Panc1 (cell line): ENCODE data around the gene TCTN3. TPM values are rescaled to one million over a fixed set of nuclear protein-coding genes. Genes with fewer than 3 reads are reported as not detected.
A peak's percentile ranks its signal among the peaks of the same experiment; 100 is the strongest.

Experiments used
- ATAC-seq: fragments of 200-7000 bp; cut with Tn5 transposase; 2 replicates; pipeline ENCODE4 v1.9.1; 2020; ENCODE audit warnings: mild to moderate bottlenecking, moderate library complexity
- Bru-seq: library from RNA; stranded (reverse); fragments of 400-500 nt; gene quantifications from one replicate; lab custom pipeline; 2021; lab: Mats Ljungman, UMichigan
- BruChase-seq, 2 experiments: library from RNA; stranded (reverse); fragments of 400-500 nt; gene quantifications; one replicate each; lab custom pipeline; 2021; lab: Mats Ljungman, UMichigan
- BruUV-seq: library from RNA; stranded (reverse); fragments of 400-500 nt; replicated peaks from 2 replicates; lab custom pipeline; 2021; lab: Mats Ljungman, UMichigan
- CTCF ChIA-PET: fragments of 300-600 bp; sonication (Branson Sonifier 250); formaldehyde crosslinking; loops from one replicate; lab custom pipeline; 2022; ENCODE audit warnings: antibody characterized with exemption; lab: Charles Lee
- POLR2A ChIA-PET: fragments of 300-600 bp; sonication (Branson Sonifier 250); formaldehyde crosslinking; loops from one replicate; lab custom pipeline; 2022; ENCODE audit warnings: antibody characterized with exemption; lab: Charles Lee
- DNase-seq: peaks from one replicate; pipeline ENCODE4 v3.0.0-alpha.2; 2010; ENCODE audit warnings: low read depth, low spot score
- H3K27ac ChIP-seq: 2 replicates; pipeline ENCODE4 v1.5.1; 2011; ENCODE audit warnings: mild to moderate bottlenecking, low read length, inconsistent platforms
- H3K27me3 ChIP-seq: fragments of 200-500 bp; sonication (Bioruptor generic); 2 replicates; pipeline ENCODE4 v1.6.0; 2014; ENCODE audit warnings: low read length, inconsistent platforms; ENCODE audit not compliant: control insufficient read depth, insufficient read depth
- H3K36me3 ChIP-seq: fragments of 200-500 bp; sonication (Bioruptor generic); 2 replicates; pipeline ENCODE4 v1.5.1; 2014; ENCODE audit warnings: inconsistent platforms, mild to moderate bottlenecking, low read length, moderate library complexity; ENCODE audit not compliant: control insufficient read depth, insufficient read depth
- H3K4me1 ChIP-seq: 2 replicates; pipeline ENCODE4 v1.5.1; 2011; ENCODE audit warnings: inconsistent platforms, mild to moderate bottlenecking, low read length, moderate library complexity; ENCODE audit not compliant: control insufficient read depth, insufficient read depth
- H3K4me3 ChIP-seq, 2 experiments: 2 replicates each; pipeline ENCODE4 v1.5.1; 2011 to 2012; ENCODE audit warnings: low read depth in 2 of 2, low read length in 2 of 2, mild to moderate bottlenecking in 2 of 2, inconsistent platforms in 1 of 2, moderate library complexity in 1 of 2
- H3K9me3 ChIP-seq: fragments of 200-500 bp; sonication (Bioruptor generic); 2 replicates; pipeline ENCODE4 v1.5.1; 2014; ENCODE audit warnings: low read depth, mild to moderate bottlenecking, inconsistent platforms, low read length, moderate library complexity; ENCODE audit not compliant: control insufficient read depth, insufficient read depth
- CTCF ChIP-seq: fragments of 450-650 bp; IDR thresholded peaks from 2 replicates; pipeline ENCODE4 v1.5.1; 2017; ENCODE audit warnings: mild to moderate bottlenecking
- POLR2AphosphoS5 ChIP-seq: IDR thresholded peaks from 2 replicates; pipeline ENCODE4 v1.6.1; 2012; ENCODE audit warnings: mild to moderate bottlenecking, low read depth, low read length, moderate library complexity
- REST ChIP-seq, 2 experiments: IDR thresholded peaks; 2 replicates each; pipeline ENCODE4 v1.6.1; 2011 to 2012; ENCODE audit warnings: low read depth in 2 of 2, control low read depth in 1 of 2, low read length in 1 of 2, mild to moderate bottlenecking in 1 of 2, moderate library complexity in 1 of 2; ENCODE audit not compliant: insufficient read depth in 1 of 2
- SIN3A ChIP-seq: IDR thresholded peaks from 2 replicates; pipeline ENCODE4 v1.6.1; 2012; ENCODE audit warnings: low read depth, mild to moderate bottlenecking, low read length, moderate library complexity, borderline replicate concordance; ENCODE audit not compliant: insufficient read depth
- TCF7L2 ChIP-seq: IDR thresholded peaks from 2 replicates; pipeline ENCODE4 v1.6.1; 2011; ENCODE audit warnings: mild to moderate bottlenecking, low read depth, low read length, inconsistent platforms
- in situ Hi-C: cut with HindIII; loops from 2 replicates; pipeline ENCODE4 v1.10.0; 2016; ENCODE audit warnings: low sequenced_read_pairs, low pct_unique_long_range_greater_than_20kb
- intact Hi-C: fragments of 100-400 bp; cut with micrococcal nuclease; formaldehyde crosslinking; loops from one replicate; pipeline ENCODE4 v1.10.0; 2022; ENCODE audit not compliant: unreplicated experiment
- long read RNA-seq: library from polyadenylated mRNA; unstranded; transcript quantifications from one replicate; pipeline ENCODE4 v2.0.0, GENCODE V29; 2021; ENCODE audit not compliant: unreplicated experiment
- polyA plus RNA-seq: library from polyadenylated mRNA; unstranded; fragments of >200 nt; gene quantifications from one replicate; pipeline ENCODE4 v1.2.1, GENCODE V29; 2012; ENCODE audit warnings: missing spikeins; ENCODE audit not compliant: insufficient read length
- total RNA-seq: library from RNA; stranded (reverse); gene quantifications from one replicate; pipeline ENCODE4 v1.2.1, GENCODE V29; 2021; ENCODE audit not compliant: unreplicated experiment

Gene TCTN3
- total RNA-seq, result 56.6 TPM
- 56.0 TPM for polyA plus RNA-seq
- Bru-seq, nascent RNA, result percentile 77 among the genes with signal in this experiment
- percentile 74 among the genes with signal in this experiment for BruChase-seq, experiment 1, labeled RNA remaining after a 2-hour chase
- percentile 78 among the genes with signal in this experiment for BruChase-seq, experiment 2, labeled RNA remaining after a 6-hour chase
- long read RNA-seq, transcript TCTN3-207 (14 exons, 2,739 nt), result major isoform, 45 of 63 reads
- long read RNA-seq, partial matches to known transcripts, result 3 of 63 reads
- long read RNA-seq, other reads (novel, unspliced or antisense), result 15 of 63 reads

GRCh38 chr10:95693668-95694534 lies at the start of gene TCTN3:
TSS of gene TCTN3 (minus strand) at chr10:95693927. CDS start at chr10:95693899, 28 bp downstream.
- CTCF ChIA-PET, result interaction anchor here (0.5 to 3.2 kb wide), 31 partner anchors 9 to 1171 kb away, joined by 3 to 40 read pairs (median 4); partner anchors contain the start of gene CC2D2B
- peak; percentile 100 for ATAC-seq
- TF ChIP-seq CTCF (peak; percentile 100), REST (IDR thresholded peaks at IDR 0.05; ENCODE audit: insufficient read depth in 1 of 2, low read depth in 2 of 2, low read length in 1 of 2) (peak in 1 of 2 experiments; percentile 70; a peak in 1 of 4 replicates), SIN3A (peak; percentile 92), TCF7L2 (0 out of 2 replicates have a peak, but pooled peaks have one; percentile 25), POLR2AphosphoS5 (peak; percentile 78)
- intact Hi-C loops, result loop anchor here (1.0 to 2.0 kb wide), 2 partner anchors 148 to 295 kb away; no protein-coding TSS in a partner anchor
- no peaks in the 10 kb centered on the region for H3K27me3 ChIP-seq
- in situ Hi-C loops, result no loop called here
- peak; percentile 97 for DNase-seq
- H3K4me3 ChIP-seq, result peak within 1 kb of the TSS; percentile 89 to 98
- no peaks in the 10 kb centered on the region for H3K9me3 ChIP-seq
- POLR2A ChIA-PET, result interaction anchor here (0.5 to 0.6 kb wide), 2 partner anchors 327 to 384 kb away, joined by 3 read pairs; no protein-coding TSS in a partner anchor
- H3K4me1 ChIP-seq, result 0 out of 2 replicates have a peak, but pooled peaks cover 6% of the 10 kb centered on the region
- peaks cover 5% of the 10 kb centered on the region for H3K36me3 ChIP-seq
- peak within 1 kb of the TSS; percentile 90 for H3K27ac ChIP-seq
- BruUV-seq, result no TSS peak

- CTCF ChIA-PET, result no interaction called here
- no TSS peak for BruUV-seq
- intact Hi-C loops, result no loop called here
Measured at GRCh38 chr10:95742962-95743535, 49.3 kb upstream of the TCTN3 start.

More at GRCh38 chr10:95742962-95743535, 49.3 kb upstream of the TCTN3 start:
- ATAC-seq (no peak), DNase-seq (no peak)
- no peak overlapping the region for H3K4me3 ChIP-seq
- H3K9me3 ChIP-seq, result no peaks in the 10 kb centered on the region
- H3K4me1 ChIP-seq, result no peaks in the 10 kb centered on the region
- POLR2A ChIA-PET, result no interaction called here
- in situ Hi-C loops, result no loop called here
- no peaks in the 10 kb centered on the region for H3K27me3 ChIP-seq
- TF ChIP-seq REST (IDR thresholded peaks at IDR 0.05; ENCODE audit: insufficient read depth in 1 of 2, low read depth in 2 of 2, low read length in 1 of 2) (no peak), SIN3A (no peak), TCF7L2 (no peak), POLR2AphosphoS5 (no peak), CTCF (no peak)
- no peak overlapping the region for H3K27ac ChIP-seq
- no peaks in the 10 kb centered on the region for H3K36me3 ChIP-seq
